HG02885 (cell line): ENCODE data around the gene GRID2.

ENCODE experiments used
- ATAC-seq: cut with Tn5 transposase; IDR thresholded peaks from one replicate; pipeline ENCODE4 v1.9.1; 2021; ENCODE audit warnings: mild to moderate bottlenecking; ENCODE audit not compliant: unreplicated experiment, poor library complexity

GRID2 gene

DNA sequence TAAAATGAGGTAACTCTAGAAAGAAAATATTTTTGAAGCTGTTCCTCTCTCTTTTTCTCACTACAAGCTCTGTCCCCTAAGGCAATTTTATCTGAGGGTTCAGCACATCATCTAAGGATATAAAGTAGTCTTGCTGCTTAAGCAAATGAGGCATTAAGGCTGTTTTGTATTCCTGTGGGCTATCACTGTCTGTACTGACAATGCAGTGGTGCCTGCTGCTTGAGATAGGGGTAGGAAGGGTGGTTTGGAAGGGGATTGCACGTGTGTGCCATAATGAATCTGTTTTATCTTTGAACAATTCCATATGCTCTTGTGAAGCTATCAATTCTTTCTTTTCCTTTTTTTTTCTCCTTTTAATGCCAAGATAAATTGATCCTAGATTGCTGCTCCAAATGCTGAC is 1396.8 kb downstream of the GRID2 start:
- no peak for ATAC-seq

DNA sequence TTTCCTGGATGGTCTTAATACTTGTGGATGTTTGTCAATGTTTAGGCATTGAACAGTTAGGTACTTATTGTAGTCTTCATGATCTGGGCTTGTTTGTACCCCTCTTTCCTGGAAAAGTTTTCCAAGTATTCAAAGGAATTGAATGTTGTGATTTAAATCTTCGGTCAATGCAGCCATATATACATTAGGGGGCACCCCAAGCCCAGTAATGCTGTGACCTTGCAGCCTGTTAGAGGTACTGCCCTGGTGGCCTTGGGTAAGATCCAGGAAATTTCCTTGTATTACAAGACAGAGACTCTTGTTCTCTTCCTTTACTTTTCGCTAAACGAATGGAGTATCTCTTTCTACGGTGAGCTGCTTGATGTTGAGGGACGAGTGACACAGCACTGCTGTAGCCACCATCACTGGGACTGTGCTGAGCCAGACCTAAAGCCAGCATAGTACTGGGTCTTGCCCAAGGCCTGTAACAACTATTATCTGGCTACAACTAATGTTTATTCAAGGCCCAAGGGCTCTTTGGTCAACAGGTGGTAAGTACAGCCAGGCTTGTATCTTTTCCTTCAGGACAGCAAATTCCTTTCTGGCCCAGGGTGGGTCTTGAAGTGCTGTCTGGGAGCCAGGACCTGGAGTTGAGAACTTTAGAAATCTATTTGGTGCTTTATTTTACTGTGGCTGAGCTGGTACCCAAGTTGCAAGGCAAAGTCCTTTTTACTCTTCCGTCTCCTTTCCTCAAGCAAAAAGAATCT is 1406.5 kb downstream of the GRID2 start:
- ATAC-seq: peak; percentile 86

GRCh38 chr4:93710847-93711430 is 1407.2 kb downstream of the GRID2 start:
- peak; percentile 4 for ATAC-seq

GRCh38 chr4:93718233-93718632 is 1414.5 kb downstream of the GRID2 start:
- ATAC-seq: no peak

GRCh38 chr4:93719552-93719951 is 1415.8 kb downstream of the GRID2 start:
- peak; percentile 43 for ATAC-seq

DNA sequence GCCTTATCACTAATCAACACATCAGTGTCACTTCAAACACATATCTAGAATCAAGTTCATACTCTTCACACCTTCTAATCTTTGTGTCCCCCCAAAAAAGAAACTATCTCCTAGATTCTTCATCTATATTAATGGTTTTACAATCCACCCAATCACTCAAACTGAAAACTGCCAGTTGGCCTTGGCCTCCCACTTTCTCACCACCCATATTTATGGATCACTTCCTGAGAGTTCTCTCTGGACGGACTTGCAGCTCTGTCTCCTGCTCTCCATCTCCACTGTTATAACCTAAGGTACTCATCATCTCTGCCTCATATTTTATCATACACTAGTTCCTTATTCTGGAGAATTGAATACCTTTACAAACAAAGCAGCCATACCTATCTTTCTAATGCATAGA is 1418.7 kb downstream of the GRID2 start:
- ATAC-seq: no peak

GRCh38 chr4:93730251-93730650 is 1426.5 kb downstream of the GRID2 start:
- ATAC-seq: no peak

- no peak for ATAC-seq
Measured at GRCh38 chr4:93730760-93731159, 1427.0 kb downstream of the GRID2 start.

DNA sequence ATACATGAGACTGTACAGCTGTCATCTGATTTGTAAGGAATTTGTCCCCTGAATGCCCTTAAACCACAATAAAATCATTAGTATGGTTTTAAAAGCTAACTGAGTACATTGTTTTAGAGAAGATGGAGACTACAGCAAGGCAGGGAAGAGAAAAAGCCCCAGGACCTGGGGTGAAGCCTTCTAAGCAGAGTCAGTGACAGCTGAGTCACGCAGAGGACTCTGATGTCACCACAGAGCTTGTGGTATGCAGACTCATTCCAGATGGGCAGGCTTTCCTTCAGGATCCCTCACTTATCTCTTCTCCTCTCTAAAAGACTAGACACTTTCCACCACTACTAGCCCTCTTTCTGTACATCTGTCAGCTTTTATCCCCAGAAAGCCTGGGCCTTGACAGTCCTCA is 1427.7 kb downstream of the GRID2 start:
- peak; percentile 56 for ATAC-seq

GRCh38 chr4:93732509-93732908 is 1428.7 kb downstream of the GRID2 start:
- no peak for ATAC-seq

DNA sequence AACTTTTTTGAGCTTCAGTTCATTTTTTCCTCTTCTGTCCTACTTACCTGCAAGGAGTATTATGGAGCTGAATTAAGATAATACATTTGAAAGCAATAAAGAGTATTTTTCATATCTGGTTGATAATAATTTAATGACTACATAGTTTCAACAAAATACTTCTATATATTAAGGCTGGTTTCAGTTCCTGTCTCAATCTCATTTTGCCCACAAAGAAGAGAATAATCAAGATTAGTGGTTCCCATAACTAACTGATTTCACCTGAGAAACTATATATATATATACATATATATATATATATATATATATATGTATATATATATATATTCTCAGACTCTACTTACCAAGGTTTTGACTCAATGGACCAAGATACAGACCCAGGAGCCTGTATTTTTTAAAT is 1437.1 kb downstream of the GRID2 start:
- peak; percentile 34 for ATAC-seq

DNA sequence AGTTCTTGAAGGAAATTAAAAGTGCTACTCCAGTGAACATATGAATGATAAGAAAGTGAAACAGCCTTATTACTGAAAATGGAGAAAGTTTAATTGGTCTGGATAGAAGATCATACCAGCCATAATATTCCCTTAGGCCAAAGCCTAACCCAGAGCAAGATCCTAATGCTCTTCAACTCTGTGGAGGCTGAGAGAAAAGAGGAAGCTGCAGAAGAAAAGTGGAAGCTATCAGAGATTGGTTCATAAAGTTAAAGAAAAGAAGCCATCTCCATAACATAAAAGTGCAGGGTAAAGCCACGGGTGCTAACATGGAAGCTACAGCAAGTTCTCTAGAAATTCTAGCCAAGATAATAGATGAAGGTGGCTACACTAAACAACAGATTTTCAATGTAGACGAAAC is 1439.3 kb downstream of the GRID2 start:
- ATAC-seq: no peak

DNA sequence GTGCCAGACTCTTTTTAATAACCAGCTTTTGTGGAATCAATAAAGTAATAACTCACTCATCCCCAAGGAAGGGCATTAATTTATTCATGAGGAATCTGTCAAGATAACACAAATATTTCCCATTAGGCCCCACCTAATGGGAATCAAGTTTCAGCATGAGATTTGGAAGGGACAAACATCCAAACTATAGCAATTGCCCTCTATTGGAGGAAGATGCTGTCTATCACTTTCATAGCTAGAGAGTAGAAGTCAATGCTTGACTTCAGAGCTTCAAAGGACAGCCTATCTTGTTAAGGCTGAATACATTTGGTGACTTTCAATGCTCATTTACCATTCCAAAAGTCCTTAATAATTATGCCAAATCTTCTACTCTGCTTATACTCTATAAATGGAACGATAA is 1439.9 kb downstream of the GRID2 start:
- no peak for ATAC-seq

GRCh38 chr4:93744961-93745360 is 1441.2 kb downstream of the GRID2 start:
- no peak for ATAC-seq

GRCh38 chr4:93746031-93746430 is 1442.3 kb downstream of the GRID2 start:
- ATAC-seq: no peak

- no peak for ATAC-seq
Measured at GRCh38 chr4:93747220-93747619, 1443.5 kb downstream of the GRID2 start.

DNA sequence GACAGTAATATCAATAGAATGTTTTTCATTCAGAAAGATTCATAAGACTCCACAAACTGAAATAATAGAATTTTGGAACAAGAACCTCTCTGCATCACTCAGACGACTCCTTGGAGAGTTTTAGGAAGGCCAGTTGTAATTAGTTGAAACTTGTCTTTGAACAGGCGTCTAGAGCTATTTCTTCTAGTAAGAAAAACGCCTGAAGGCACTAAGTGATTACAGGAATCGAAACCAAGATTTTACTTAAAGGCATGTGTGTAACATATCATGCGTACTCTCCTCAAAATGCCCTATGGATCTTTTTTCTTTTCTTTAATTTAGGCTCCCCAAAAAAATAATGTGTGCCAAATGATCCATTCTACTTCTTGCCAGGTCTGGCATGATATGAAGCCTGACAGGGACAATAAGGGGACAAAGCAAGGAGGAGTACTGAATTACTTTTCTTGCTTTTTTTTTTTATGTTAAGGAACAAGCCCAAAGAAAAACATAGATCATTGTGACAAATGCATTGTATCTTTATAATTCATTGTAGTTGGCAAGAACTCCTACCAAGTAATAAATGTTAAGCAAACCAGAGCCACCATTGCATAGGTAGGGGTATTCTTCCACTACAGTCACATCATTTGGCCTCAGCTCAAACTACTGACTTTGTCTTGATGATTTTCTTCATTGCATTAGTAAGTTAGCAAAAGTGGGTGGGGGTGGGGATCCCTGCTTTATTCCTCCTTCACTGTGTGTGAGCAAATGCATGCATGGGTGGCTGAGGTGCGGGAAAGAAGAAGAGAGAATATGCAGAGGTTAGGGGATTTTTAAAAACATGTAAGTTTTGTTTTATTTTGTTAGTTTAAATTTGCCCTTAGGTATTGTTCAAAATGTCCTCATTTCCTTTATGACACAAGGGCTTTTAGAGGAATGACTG is 1444.9 kb downstream of the GRID2 start:
- ATAC-seq: peak; percentile 62

DNA sequence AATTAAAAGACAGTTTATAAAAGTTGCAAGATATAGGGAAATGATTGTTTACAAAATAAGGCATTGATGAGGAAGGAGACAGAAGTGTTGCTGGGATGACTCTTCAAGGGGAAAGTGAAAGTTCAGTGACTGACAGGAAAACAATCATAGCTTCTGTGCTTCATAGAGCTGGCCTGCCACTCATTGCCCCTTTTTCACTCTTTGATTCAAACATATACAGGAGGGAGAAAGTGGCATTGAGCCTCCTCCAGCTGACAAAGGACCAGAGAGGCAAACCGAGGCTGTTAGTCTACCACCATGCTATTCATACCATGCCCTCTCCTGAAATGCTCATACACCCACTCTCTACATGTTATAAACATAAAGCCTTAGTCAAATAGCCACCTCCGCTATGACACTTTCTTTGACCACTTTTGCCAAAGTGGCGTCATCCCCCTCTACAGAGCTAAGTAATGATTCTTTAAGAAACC is 1445.6 kb downstream of the GRID2 start:
- ATAC-seq: peak; percentile 86

GRCh38 chr4:93751411-93751810 is 1447.6 kb downstream of the GRID2 start:
- no peak for ATAC-seq

DNA sequence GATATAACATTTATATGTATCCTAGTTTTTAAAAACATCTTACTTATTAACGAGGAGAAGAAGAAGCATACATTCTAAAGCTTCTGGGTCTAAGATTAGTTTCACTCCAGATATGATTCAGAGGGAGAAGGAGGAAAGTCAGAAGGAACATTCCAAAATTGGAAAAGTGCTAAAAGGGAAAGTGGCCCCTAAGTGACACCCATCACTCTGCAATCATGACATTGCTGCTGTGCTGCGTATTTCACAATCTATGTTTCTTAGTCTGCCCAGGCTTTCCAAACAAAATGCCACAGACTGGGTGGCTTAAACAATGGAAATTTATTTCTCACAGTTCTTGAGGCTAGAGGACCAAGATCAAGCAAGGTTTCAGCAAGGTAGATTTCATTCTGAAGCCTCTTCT is 1452.3 kb downstream of the GRID2 start:
- ATAC-seq: no peak

DNA sequence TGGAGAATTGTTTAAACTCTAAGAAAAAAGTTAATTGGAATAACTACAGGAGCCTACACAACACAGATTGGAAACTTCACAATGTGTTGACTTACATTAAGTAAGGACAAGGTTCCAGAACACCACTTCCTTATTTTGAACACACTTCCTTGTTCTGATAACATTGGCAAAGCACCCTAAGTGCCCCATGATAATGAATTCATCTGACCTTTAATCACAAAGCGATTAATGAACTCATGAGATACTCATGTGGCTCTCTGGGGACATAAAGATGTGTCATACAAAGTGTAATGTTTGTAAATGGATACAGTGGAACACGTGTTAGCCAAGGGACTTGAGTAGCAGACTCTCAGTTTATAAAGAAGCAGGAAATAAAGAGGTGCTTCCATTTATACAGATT is 1455.7 kb downstream of the GRID2 start:
- no peak for ATAC-seq
